PC-3 (cell line): ENCODE data around the gene VPS9D1.

ENCODE experiments used
- CTCF ChIP-seq: fragments of 300-600 bp; sonication (generic); conservative IDR thresholded peaks from 2 replicates; pipeline ENCODE4 v1.5.1; 2017; ENCODE audit warnings: antibody characterized with exemption, low read depth, mild to moderate bottlenecking, low read length
- EZH2 ChIP-seq: fragments of 300-600 bp; sonication (generic); IDR thresholded peaks from one replicate; pipeline ENCODE4 v1.6.1; 2017; ENCODE audit warnings: antibody characterized with exemption, mild to moderate bottlenecking, low read length; ENCODE audit not compliant: unreplicated experiment

- TF ChIP-seq CTCF, result no peak
- no peak for TF ChIP-seq EZH2
Observed at GRCh38 chr16:89749637-89750036, 28.9 kb upstream of the VPS9D1 start.
